PC-9 (cell line): ENCODE results near the gene ETS2.

Experiments used
- EZH2 ChIP-seq: fragments of 200-600 bp; sonication (generic); IDR thresholded peaks from 2 replicates; pipeline ENCODE4 v1.8.0; 2017; ENCODE audit warnings: antibody characterized with exemption, low read depth
- TF ChIP-seq, protein P1 (sequence below): fragments of 200-600 bp; sonication (generic); conservative IDR thresholded peaks from 2 replicates; pipeline ENCODE4 v1.6.1; 2017; ENCODE audit warnings: mixed run types, antibody characterized with exemption, mild to moderate bottlenecking, moderate library complexity

DNA sequence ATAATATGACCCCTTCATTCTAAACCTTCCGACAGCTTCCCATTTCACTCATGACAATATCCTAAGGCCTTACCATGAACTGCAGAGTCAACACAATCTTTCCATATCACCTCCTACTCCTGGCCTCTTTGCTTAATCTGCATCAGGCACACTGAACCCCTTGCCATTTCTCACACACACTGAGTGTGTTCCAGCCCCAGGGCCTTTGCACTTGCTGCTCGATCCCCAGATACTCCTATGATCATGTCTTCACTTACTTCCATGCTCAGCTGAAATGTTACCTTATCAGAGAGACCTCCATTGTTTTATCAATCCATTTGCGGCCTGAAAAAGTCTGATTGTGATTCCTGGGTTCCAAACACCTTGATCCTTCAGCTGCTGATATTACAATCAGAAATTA is 47.0 kb downstream of the ETS2 start:
- TF ChIP-seq, protein P1, sequence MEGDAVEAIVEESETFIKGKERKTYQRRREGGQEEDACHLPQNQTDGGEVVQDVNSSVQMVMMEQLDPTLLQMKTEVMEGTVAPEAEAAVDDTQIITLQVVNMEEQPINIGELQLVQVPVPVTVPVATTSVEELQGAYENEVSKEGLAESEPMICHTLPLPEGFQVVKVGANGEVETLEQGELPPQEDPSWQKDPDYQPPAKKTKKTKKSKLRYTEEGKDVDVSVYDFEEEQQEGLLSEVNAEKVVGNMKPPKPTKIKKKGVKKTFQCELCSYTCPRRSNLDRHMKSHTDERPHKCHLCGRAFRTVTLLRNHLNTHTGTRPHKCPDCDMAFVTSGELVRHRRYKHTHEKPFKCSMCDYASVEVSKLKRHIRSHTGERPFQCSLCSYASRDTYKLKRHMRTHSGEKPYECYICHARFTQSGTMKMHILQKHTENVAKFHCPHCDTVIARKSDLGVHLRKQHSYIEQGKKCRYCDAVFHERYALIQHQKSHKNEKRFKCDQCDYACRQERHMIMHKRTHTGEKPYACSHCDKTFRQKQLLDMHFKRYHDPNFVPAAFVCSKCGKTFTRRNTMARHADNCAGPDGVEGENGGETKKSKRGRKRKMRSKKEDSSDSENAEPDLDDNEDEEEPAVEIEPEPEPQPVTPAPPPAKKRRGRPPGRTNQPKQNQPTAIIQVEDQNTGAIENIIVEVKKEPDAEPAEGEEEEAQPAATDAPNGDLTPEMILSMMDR: no peak
- TF ChIP-seq EZH2: no peak
